MM.1S (cell line): Measurements from ENCODE around the gene CERS3.

ENCODE experiments used
- EZH2 ChIP-seq: fragments of 300-600 bp; sonication (generic); optimal IDR thresholded peaks from 2 replicates; pipeline ENCODE3; 2017; ENCODE audit warnings: low read depth, mild to moderate bottlenecking, antibody characterized with exemption, low read length, mixed read lengths
- EZH2phosphoT487 ChIP-seq: fragments of 300-600 bp; sonication (generic); IDR thresholded peaks from 2 replicates; pipeline ENCODE4 v1.6.1; 2018; ENCODE audit warnings: antibody characterized with exemption, low read length

GRCh38 chr15:100547961-100548360, 19.2 kb upstream of the CERS3 start:
- TF ChIP-seq EZH2 (no peak), EZH2phosphoT487 (no peak)
